Kidney (tissue), 14 donors: ENCODE data around the gene CSNK1G2. TPM values are rescaled to one million over a fixed set of nuclear protein-coding genes. Genes with fewer than 3 reads are reported as not detected.
A peak's percentile ranks its signal among the peaks of the same experiment; 100 is the strongest.

Experiments
- DNase-seq, 5 donors: peaks; one replicate each; pipeline ENCODE4 v3.0.0-alpha.2; 2013 to 2020
- FAIRE-seq: peaks from 2 replicates; lab custom pipeline; 2012; peaks lifted over from hg19 to GRCh38; lab: Jason Lieb, UNC
- H3K27ac ChIP-seq, 2 donors: one replicate each; pipeline ENCODE4 v1.7.0; 2013; ENCODE audit warnings: low read depth in 2 of 2, low read length in 2 of 2, inconsistent platforms in 1 of 2
- H3K27me3 ChIP-seq: one replicate; pipeline ENCODE4 v1.7.1; 2013; ENCODE audit warnings: low read length, inconsistent platforms; ENCODE audit not compliant: control insufficient read depth, insufficient read depth
- H3K36me3 ChIP-seq, 3 donors: one replicate each; pipeline versions ENCODE4 v1.7.0 to v1.7.1; 2013; ENCODE audit warnings: low read length in 3 of 3, control low read depth in 1 of 3, inconsistent platforms in 1 of 3; ENCODE audit not compliant: insufficient read depth in 3 of 3, control insufficient read depth in 2 of 3
- H3K4me1 ChIP-seq, 3 donors: one replicate each; pipeline versions ENCODE4 v1.7.0 to v1.7.1; 2013; ENCODE audit warnings: low read length in 3 of 3, inconsistent platforms in 1 of 3, low read depth in 1 of 3; ENCODE audit not compliant: control insufficient read depth in 2 of 3, insufficient read depth in 2 of 3
- H3K4me3 ChIP-seq, 3 donors: one replicate each; pipeline versions ENCODE4 v1.7.0 to v1.8.1; 2013; ENCODE audit warnings: low read length in 3 of 3, control low read depth in 1 of 3, inconsistent platforms in 1 of 3
- H3K9ac ChIP-seq, 3 donors: one replicate each; pipeline versions ENCODE4 v1.7.0 to v1.7.1; 2013; ENCODE audit warnings: low read length in 3 of 3, control low read depth in 1 of 3, inconsistent platforms in 1 of 3
- H3K9me3 ChIP-seq, 3 donors: one replicate each; pipeline versions ENCODE4 v1.7.0 to v1.7.1; 2013; ENCODE audit warnings: low read length in 3 of 3, control low read depth in 1 of 3, inconsistent platforms in 1 of 3; ENCODE audit not compliant: control insufficient read depth in 2 of 3, insufficient read depth in 1 of 3
- CTCF ChIP-seq: IDR thresholded peaks from 3 replicates; pipeline ENCODE4 v1.5.1; 2012; ENCODE audit warnings: mild to moderate bottlenecking, moderate library complexity, borderline replicate concordance; ENCODE audit not compliant: insufficient read depth; ENCODE audit errors: extremely low read depth
- intact Hi-C: fragments of 100-400 bp; cut with DNase I; formaldehyde crosslinking; loops from one replicate; pipeline ENCODE4 v1.11.1; 2022
- polyA plus RNA-seq: library from polyadenylated mRNA; stranded (reverse); fragments of 350-450 nt; fragmentation: Illumina TruSeq; extraction: RNeasy Lipid Tissue Mini Kit (QIAGEN cat#74804); gene quantifications from one replicate; pipeline ENCODE4 v1.2.3, GENCODE V29; 2014; ENCODE audit warnings: low read depth, low replicate concordance; ENCODE audit not compliant: insufficient read depth
- total RNA-seq: library from RNA; stranded (reverse); fragmentation: NEBNext Ultra II Directional; extraction: Animal tissue kit (Norgen Biotek cat#: 25700); gene quantifications from one replicate; pipeline ENCODE4 v1.2.1, GENCODE V29; 2021
- donor health status: control.
- donor health status: control.
- donor health status: control.
- donor health status: control.
- donor health status: control.
- donor health status: DM: yes; HTN: yes; CAD: no.
- donor health status: Normal renal cell carcinoma (clear cell type).

CSNK1G2 gene
- total and polyA plus RNA-seq, 2 donors from 2014 or later = 33.1 to 66.2 TPM

GRCh38 chr19:2014731-2015607 lies 74.0 kb downstream of the CSNK1G2 start:
- Histone ChIP-seq H3K9me3 (no peaks in the 10 kb centered on the region), H3K36me3 (no peaks in the 10 kb centered on the region), H3K27ac (no peak overlapping the region), H3K4me3 (peak overlapping the region; percentile 34 to 44 (median 36)), H3K9ac (peak overlapping the region in 1 of 3 donors; percentile 26), H3K27me3 (no peaks in the 10 kb centered on the region), H3K4me1 (peaks cover 0 to 3% (median 0%) of the 10 kb centered on the region in 3 donors)
- intact Hi-C loops = no loop called here
- TF ChIP-seq CTCF = no peak
- no peak for FAIRE-seq
- DNase-seq = peak in 4 of 5 donors; percentile 25 to 86 (median 64)

- no peak for FAIRE-seq
- peak; percentile 65 to 85 (median 83) for DNase-seq
- intact Hi-C loops = no loop called here
- H3K27me3 ChIP-seq = no peaks in the 10 kb centered on the region
- no peak for TF ChIP-seq CTCF
- no peaks in the 10 kb centered on the region for H3K9me3 ChIP-seq
- H3K4me1 ChIP-seq = peaks cover 0 to 3% (median 0%) of the 10 kb centered on the region in 3 donors
- no peaks in the 10 kb centered on the region for H3K36me3 ChIP-seq
- peak within 1 kb of the TSS; percentile 32 to 53 for H3K27ac ChIP-seq
- H3K9ac ChIP-seq = peak within 1 kb of the TSS in 2 of 3 donors; percentile 55 to 58
- H3K4me3 ChIP-seq = peak within 1 kb of the TSS; percentile 36 to 59 (median 56)
Observed at GRCh38 chr19:2015608-2015950, 74.6 kb downstream of the CSNK1G2 start, which contains the start of gene BTBD2. BTBD2 (minus strand) TSS chr19:2015714; CDS start chr19:2015703, 11 bp downstream.

- DNase-seq (peak; percentile 74 to 91 (median 89)), FAIRE-seq (no peak)
- Histone ChIP-seq H3K9me3 (no peaks in the 10 kb centered on the region), H3K36me3 (no peaks in the 10 kb centered on the region), H3K4me1 (peaks cover 0 to 3% (median 0%) of the 10 kb centered on the region in 3 donors), H3K27ac (peak overlapping the region; percentile 32 to 53), H3K27me3 (no peaks in the 10 kb centered on the region), H3K9ac (peak overlapping the region in 2 of 3 donors; percentile 55 to 58), H3K4me3 (peak overlapping the region; percentile 34 to 59 (median 56))
- no peak for TF ChIP-seq CTCF
- intact Hi-C loops = no loop called here
Observed at GRCh38 chr19:2016041-2016807, 75.3 kb downstream of the CSNK1G2 start.
